Measurements from ENCODE around the gene GTF2H3.

GTF2H3 gene

GRCh38 chr12:123645878-123646277 lies 12.2 kb downstream of the GTF2H3 start:
- no peak for DNase-seq

- DNase-seq = no peak
Observed at GRCh38 chr12:123648401-123648800, 14.8 kb downstream of the GTF2H3 start.

- no peak for DNase-seq
Observed at GRCh38 chr12:123654129-123654701, 20.6 kb downstream of the GTF2H3 start.

GRCh38 chr12:123655420-123655819 lies 21.8 kb downstream of the GTF2H3 start:
- no peak for DNase-seq

GRCh38 chr12:123656392-123656791 lies 22.8 kb downstream of the GTF2H3 start:
- no peak for DNase-seq

- no peak for DNase-seq
Observed at GRCh38 chr12:123657211-123657610, 23.6 kb downstream of the GTF2H3 start.

- DNase-seq = no peak
Observed at GRCh38 chr12:123659996-123660727, 26.5 kb downstream of the GTF2H3 start.

GRCh38 chr12:123667771-123668170 lies 34.1 kb downstream of the GTF2H3 start:
- DNase-seq = no peak

GRCh38 chr12:123670882-123671728 lies 37.5 kb downstream of the GTF2H3 start, which contains the start of gene TCTN2:
Gene TCTN2 (plus strand): TSS chr12:123671113. CDS start chr12:123671241, 128 bp downstream.
- DNase-seq = peak; percentile 95

- no peak for DNase-seq
Observed at GRCh38 chr12:123671876-123672275, 38.2 kb downstream of the GTF2H3 start.

- DNase-seq = no peak
Observed at GRCh38 chr12:123675436-123675835, 41.8 kb downstream of the GTF2H3 start.

- no peak for DNase-seq
Observed at GRCh38 chr12:123676616-123677320, 43.1 kb downstream of the GTF2H3 start.

- DNase-seq = no peak
Observed at GRCh38 chr12:123678981-123679380, 45.4 kb downstream of the GTF2H3 start.

- DNase-seq = no peak
Observed at GRCh38 chr12:123681605-123682004, 48.0 kb downstream of the GTF2H3 start.

- DNase-seq = no peak
Observed at GRCh38 chr12:123683964-123684363, 50.3 kb downstream of the GTF2H3 start.

GRCh38 chr12:123686636-123687190 lies 53.1 kb downstream of the GTF2H3 start:
- DNase-seq = no peak

- DNase-seq = no peak
Observed at GRCh38 chr12:123690191-123690840, 56.7 kb downstream of the GTF2H3 start.

- DNase-seq = no peak
Observed at GRCh38 chr12:123696207-123696606, 62.6 kb downstream of the GTF2H3 start.

- DNase-seq = no peak
Observed at GRCh38 chr12:123696646-123697045, 63.0 kb downstream of the GTF2H3 start.

- no peak for DNase-seq
Observed at GRCh38 chr12:123705935-123706334, 72.3 kb downstream of the GTF2H3 start.

- no peak for DNase-seq
Observed at GRCh38 chr12:123707466-123707865, 73.8 kb downstream of the GTF2H3 start.

Measured in COR-L47 (cell line).